ENCODE results near the gene SETD2.

Gene SETD2

GRCh38 chr3:47104259-47104658, 59.7 kb downstream of the SETD2 start:
- CTCF ChIA-PET, result no interaction called here
- Histone ChIP-seq H3K4me1 (ENCODE audit: control extremely low read depth in 1 of 4, control insufficient read depth in 4 of 4, insufficient read depth in 4 of 4, low read length in 3 of 4) (no peaks in the 10 kb centered on the region), H3K9me3 (ENCODE audit: control extremely low read depth in 1 of 5, control insufficient read depth in 4 of 5, insufficient read depth in 2 of 5, low read depth in 1 of 5, low read length in 4 of 5) (no peaks in the 10 kb centered on the region), H3K27me3 (replicated peaks in 2 of 5; ENCODE audit: control insufficient read depth in 4 of 5, insufficient read depth in 5 of 5, low read length in 4 of 5) (no peaks in the 10 kb centered on the region), H3K27ac (ENCODE audit: insufficient read depth in 1 of 2, low read depth in 1 of 2, low read length in 2 of 2, poor library complexity in 1 of 2, severe bottlenecking in 2 of 2) (no peak overlapping the region), H3K36me3 (ENCODE audit: control insufficient read depth in 4 of 4, insufficient read depth in 4 of 4, low read length in 3 of 4) (peaks cover 6 to 52% (median 34%) of the 10 kb centered on the region in 4 experiments), H3K4me3 (ENCODE audit: control insufficient read depth in 1 of 7, extremely low read depth in 1 of 7, insufficient read depth in 4 of 7, low read depth in 2 of 7, low read length in 6 of 7) (no peak overlapping the region)
- no peak for DNase-seq
- POLR2A ChIA-PET, result interaction anchor here (0.7 kb wide), 1 partner anchor 127 kb away, joined by 3 read pairs; no protein-coding TSS in a partner anchor

- no peaks in the 10 kb centered on the region for H3K27me3 ChIP-seq (replicated peaks in 2 of 5; ENCODE audit: control insufficient read depth in 4 of 5, insufficient read depth in 5 of 5, low read length in 4 of 5)
- CTCF ChIA-PET, result no interaction called here
- H3K27ac ChIP-seq (ENCODE audit: insufficient read depth in 1 of 2, low read depth in 1 of 2, low read length in 2 of 2, poor library complexity in 1 of 2, severe bottlenecking in 2 of 2), result no peak overlapping the region
- POLR2A ChIA-PET, result interaction anchor here (0.7 kb wide), 1 partner anchor 128 kb away, joined by 3 read pairs; no protein-coding TSS in a partner anchor
- no peak overlapping the region for H3K4me3 ChIP-seq (ENCODE audit: control insufficient read depth in 1 of 7, extremely low read depth in 1 of 7, insufficient read depth in 4 of 7, low read depth in 2 of 7, low read length in 6 of 7)
- DNase-seq, result no peak
- H3K36me3 ChIP-seq (ENCODE audit: control insufficient read depth in 4 of 4, insufficient read depth in 4 of 4, low read length in 3 of 4), result peaks cover 7 to 58% (median 32%) of the 10 kb centered on the region in 4 experiments
- 58% methylated on average over 2 of the region's 2 CpGs for WGBS (ENCODE audit: insufficient coverage)
- H3K4me1 ChIP-seq (ENCODE audit: control extremely low read depth in 1 of 4, control insufficient read depth in 4 of 4, insufficient read depth in 4 of 4, low read length in 3 of 4), result no peaks in the 10 kb centered on the region
- no peaks in the 10 kb centered on the region for H3K9me3 ChIP-seq (ENCODE audit: control extremely low read depth in 1 of 5, control insufficient read depth in 4 of 5, insufficient read depth in 2 of 5, low read depth in 1 of 5, low read length in 4 of 5)
These were observed 60.3 kb downstream of the SETD2 start for GRCh38 chr3:47103619-47104018.

GRCh38 chr3:47102081-47102600, 61.8 kb downstream of the SETD2 start:
- 98% methylated on average over 6 of the region's 6 CpGs for WGBS (ENCODE audit: insufficient coverage)
- Histone ChIP-seq H3K9me3 (ENCODE audit: control extremely low read depth in 1 of 5, control insufficient read depth in 4 of 5, insufficient read depth in 2 of 5, low read depth in 1 of 5, low read length in 4 of 5) (no peaks in the 10 kb centered on the region), H3K4me3 (ENCODE audit: control insufficient read depth in 1 of 7, extremely low read depth in 1 of 7, insufficient read depth in 4 of 7, low read depth in 2 of 7, low read length in 6 of 7) (no peak overlapping the region), H3K27me3 (replicated peaks in 2 of 5; ENCODE audit: control insufficient read depth in 4 of 5, insufficient read depth in 5 of 5, low read length in 4 of 5) (no peaks in the 10 kb centered on the region), H3K27ac (ENCODE audit: insufficient read depth in 1 of 2, low read depth in 1 of 2, low read length in 2 of 2, poor library complexity in 1 of 2, severe bottlenecking in 2 of 2) (no peak overlapping the region), H3K36me3 (ENCODE audit: control insufficient read depth in 4 of 4, insufficient read depth in 4 of 4, low read length in 3 of 4) (peaks cover 12 to 69% (median 33%) of the 10 kb centered on the region in 4 experiments), H3K4me1 (ENCODE audit: control extremely low read depth in 1 of 4, control insufficient read depth in 4 of 4, insufficient read depth in 4 of 4, low read length in 3 of 4) (no peaks in the 10 kb centered on the region)
- CTCF ChIA-PET, result interaction anchor here (1.1 kb wide), 1 partner anchor 50 kb away, joined by 3 read pairs; no protein-coding TSS in a partner anchor
- no peak for DNase-seq
- POLR2A ChIA-PET, result interaction anchor here (0.7 kb wide), 1 partner anchor 21 kb away, joined by 3 read pairs; no protein-coding TSS in a partner anchor

- H3K4me3 ChIP-seq (ENCODE audit: control insufficient read depth in 1 of 7, extremely low read depth in 1 of 7, insufficient read depth in 4 of 7, low read depth in 2 of 7, low read length in 6 of 7), result no peak overlapping the region
- WGBS (ENCODE audit: insufficient coverage), result 83% methylated on average over 1 of the region's 2 CpGs
- H3K9me3 ChIP-seq (ENCODE audit: control extremely low read depth in 1 of 5, control insufficient read depth in 4 of 5, insufficient read depth in 2 of 5, low read depth in 1 of 5, low read length in 4 of 5), result no peaks in the 10 kb centered on the region
- POLR2A ChIA-PET, result no interaction called here
- H3K27me3 ChIP-seq (replicated peaks in 2 of 5; ENCODE audit: control insufficient read depth in 4 of 5, insufficient read depth in 5 of 5, low read length in 4 of 5), result no peaks in the 10 kb centered on the region
- DNase-seq, result no peak
- no peaks in the 10 kb centered on the region for H3K4me1 ChIP-seq (ENCODE audit: control extremely low read depth in 1 of 4, control insufficient read depth in 4 of 4, insufficient read depth in 4 of 4, low read length in 3 of 4)
- peaks cover 25 to 70% (median 48%) of the 10 kb centered on the region in 4 experiments for H3K36me3 ChIP-seq (ENCODE audit: control insufficient read depth in 4 of 4, insufficient read depth in 4 of 4, low read length in 3 of 4)
- CTCF ChIA-PET, result no interaction called here
- no peak overlapping the region for H3K27ac ChIP-seq (ENCODE audit: insufficient read depth in 1 of 2, low read depth in 1 of 2, low read length in 2 of 2, poor library complexity in 1 of 2, severe bottlenecking in 2 of 2)
These were observed 65.0 kb downstream of the SETD2 start for GRCh38 chr3:47098910-47099309.

- no peaks in the 10 kb centered on the region for H3K4me1 ChIP-seq (ENCODE audit: control extremely low read depth in 1 of 4, control insufficient read depth in 4 of 4, insufficient read depth in 4 of 4, low read length in 3 of 4)
- no peak for DNase-seq
- peaks cover 25 to 64% (median 44%) of the 10 kb centered on the region in 4 experiments for H3K36me3 ChIP-seq (ENCODE audit: control insufficient read depth in 4 of 4, insufficient read depth in 4 of 4, low read length in 3 of 4)
- H3K27me3 ChIP-seq (replicated peaks in 2 of 5; ENCODE audit: control insufficient read depth in 4 of 5, insufficient read depth in 5 of 5, low read length in 4 of 5), result no peaks in the 10 kb centered on the region
- POLR2A ChIA-PET, result no interaction called here
- no peak overlapping the region for H3K4me3 ChIP-seq (ENCODE audit: control insufficient read depth in 1 of 7, extremely low read depth in 1 of 7, insufficient read depth in 4 of 7, low read depth in 2 of 7, low read length in 6 of 7)
- 100% methylated on average over 2 of the region's 5 CpGs for WGBS (ENCODE audit: insufficient coverage)
- H3K27ac ChIP-seq (ENCODE audit: insufficient read depth in 1 of 2, low read depth in 1 of 2, low read length in 2 of 2, poor library complexity in 1 of 2, severe bottlenecking in 2 of 2), result peak overlapping the region in 1 of 2 experiments; percentile 17
- CTCF ChIA-PET, result no interaction called here
- no peaks in the 10 kb centered on the region for H3K9me3 ChIP-seq (ENCODE audit: control extremely low read depth in 1 of 5, control insufficient read depth in 4 of 5, insufficient read depth in 2 of 5, low read depth in 1 of 5, low read length in 4 of 5)
These were observed 66.0 kb downstream of the SETD2 start for GRCh38 chr3:47097864-47098263.

GRCh38 chr3:47096959-47097358, 67.0 kb downstream of the SETD2 start:
- Histone ChIP-seq H3K9me3 (ENCODE audit: control extremely low read depth in 1 of 5, control insufficient read depth in 4 of 5, insufficient read depth in 2 of 5, low read depth in 1 of 5, low read length in 4 of 5) (no peaks in the 10 kb centered on the region), H3K4me3 (ENCODE audit: control insufficient read depth in 1 of 7, extremely low read depth in 1 of 7, insufficient read depth in 4 of 7, low read depth in 2 of 7, low read length in 6 of 7) (no peak overlapping the region), H3K27ac (ENCODE audit: insufficient read depth in 1 of 2, low read depth in 1 of 2, low read length in 2 of 2, poor library complexity in 1 of 2, severe bottlenecking in 2 of 2) (no peak overlapping the region), H3K27me3 (replicated peaks in 2 of 5; ENCODE audit: control insufficient read depth in 4 of 5, insufficient read depth in 5 of 5, low read length in 4 of 5) (no peaks in the 10 kb centered on the region), H3K4me1 (ENCODE audit: control extremely low read depth in 1 of 4, control insufficient read depth in 4 of 4, insufficient read depth in 4 of 4, low read length in 3 of 4) (no peaks in the 10 kb centered on the region), H3K36me3 (ENCODE audit: control insufficient read depth in 4 of 4, insufficient read depth in 4 of 4, low read length in 3 of 4) (peaks cover 25 to 56% (median 42%) of the 10 kb centered on the region in 4 experiments)
- ChIA-PET CTCF (interaction anchor here (1.2 to 1.4 kb wide), 3 partner anchors 9 to 17 kb away, joined by 3 to 5 read pairs (median 4); no protein-coding TSS in a partner anchor), POLR2A (interaction anchor here (0.6 kb wide), 1 partner anchor 10 kb away, joined by 3 read pairs; no protein-coding TSS in a partner anchor)
- DNase-seq, result no peak
- WGBS (ENCODE audit: insufficient coverage), result no CpG with 5 or more reads among the region's 1 CpG

- no peak for DNase-seq
- Histone ChIP-seq H3K27ac (ENCODE audit: insufficient read depth in 1 of 2, low read depth in 1 of 2, low read length in 2 of 2, poor library complexity in 1 of 2, severe bottlenecking in 2 of 2) (no peak overlapping the region), H3K4me3 (ENCODE audit: control insufficient read depth in 1 of 7, extremely low read depth in 1 of 7, insufficient read depth in 4 of 7, low read depth in 2 of 7, low read length in 6 of 7) (no peak overlapping the region), H3K4me1 (ENCODE audit: control extremely low read depth in 1 of 4, control insufficient read depth in 4 of 4, insufficient read depth in 4 of 4, low read length in 3 of 4) (no peaks in the 10 kb centered on the region), H3K9me3 (ENCODE audit: control extremely low read depth in 1 of 5, control insufficient read depth in 4 of 5, insufficient read depth in 2 of 5, low read depth in 1 of 5, low read length in 4 of 5) (no peaks in the 10 kb centered on the region), H3K36me3 (ENCODE audit: control insufficient read depth in 4 of 4, insufficient read depth in 4 of 4, low read length in 3 of 4) (peaks cover 17 to 48% (median 35%) of the 10 kb centered on the region in 4 experiments), H3K27me3 (replicated peaks in 2 of 5; ENCODE audit: control insufficient read depth in 4 of 5, insufficient read depth in 5 of 5, low read length in 4 of 5) (no peaks in the 10 kb centered on the region)
- CTCF ChIA-PET, result interaction anchor here (0.5 kb wide), 1 partner anchor 17 kb away, joined by 3 read pairs; no protein-coding TSS in a partner anchor
- POLR2A ChIA-PET, result no interaction called here
- WGBS (ENCODE audit: insufficient coverage), result no CpG with 5 or more reads among the region's 3 CpGs
These were observed 71.8 kb downstream of the SETD2 start for GRCh38 chr3:47092090-47092489.
